ENCODE measurements around the gene CALN1.

- TF ChIP-seq POLR2A (IDR thresholded peaks at IDR 0.05) (no peak), CTCF (IDR thresholded peaks at IDR 0.05) (no peak)
Measured at GRCh38 chr7:71854546-71855397, 557.4 kb downstream of the CALN1 start.
